DMS 273 (cell line): ENCODE measurements around the gene CHKB.

Experiments used
- DNase-seq: peaks from one replicate; lab custom pipeline; 2025; ENCODE audit not compliant: unreplicated experiment; lab: John Stamatoyannopoulos, UW

Gene CHKB

DNA sequence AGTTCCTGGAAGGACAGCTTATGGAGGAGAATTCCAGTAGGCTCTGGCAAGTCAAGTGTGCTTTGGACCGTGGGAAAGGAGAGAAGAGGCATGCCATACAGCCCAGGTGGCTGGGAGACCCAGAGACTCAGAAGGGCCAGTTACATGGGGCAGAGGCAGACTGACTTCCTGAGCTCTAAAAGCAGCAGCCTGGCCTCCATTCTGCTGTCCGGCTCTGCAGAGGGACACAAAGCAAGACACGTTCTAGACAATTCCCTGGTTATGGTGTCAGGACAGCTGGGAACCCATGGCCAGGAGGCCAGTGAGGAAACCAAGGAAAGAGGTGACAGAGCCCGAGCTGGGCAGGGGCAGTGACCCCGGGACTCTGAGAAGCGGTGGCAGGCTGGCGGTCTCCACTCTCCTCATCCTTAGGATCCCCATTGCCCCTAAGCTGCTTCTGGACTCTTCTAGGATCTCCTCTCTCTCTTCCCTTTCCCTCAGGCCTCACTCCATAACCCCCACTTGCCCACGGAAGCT, 7.2 kb downstream of the CHKB start:
- no peak for DNase-seq

DNA sequence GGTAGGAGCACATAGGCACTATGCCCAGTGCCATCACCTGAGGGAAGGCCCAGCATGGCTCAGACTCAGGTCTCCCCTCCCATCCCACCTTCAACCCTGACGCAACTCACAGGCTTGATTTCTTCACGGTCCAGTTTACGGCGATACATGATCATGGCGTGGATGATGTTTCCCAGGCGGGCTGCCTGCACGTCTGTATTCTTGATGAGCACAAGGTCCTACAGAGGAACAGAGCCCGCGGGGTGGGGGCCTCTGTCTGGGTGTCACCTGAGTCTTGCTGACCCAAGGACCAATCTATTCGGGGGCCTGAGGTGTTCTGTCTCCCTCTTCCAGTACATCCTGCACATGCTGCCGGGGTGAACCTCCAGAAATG, 8.3 kb downstream of the CHKB start:
- no peak for DNase-seq

DNA sequence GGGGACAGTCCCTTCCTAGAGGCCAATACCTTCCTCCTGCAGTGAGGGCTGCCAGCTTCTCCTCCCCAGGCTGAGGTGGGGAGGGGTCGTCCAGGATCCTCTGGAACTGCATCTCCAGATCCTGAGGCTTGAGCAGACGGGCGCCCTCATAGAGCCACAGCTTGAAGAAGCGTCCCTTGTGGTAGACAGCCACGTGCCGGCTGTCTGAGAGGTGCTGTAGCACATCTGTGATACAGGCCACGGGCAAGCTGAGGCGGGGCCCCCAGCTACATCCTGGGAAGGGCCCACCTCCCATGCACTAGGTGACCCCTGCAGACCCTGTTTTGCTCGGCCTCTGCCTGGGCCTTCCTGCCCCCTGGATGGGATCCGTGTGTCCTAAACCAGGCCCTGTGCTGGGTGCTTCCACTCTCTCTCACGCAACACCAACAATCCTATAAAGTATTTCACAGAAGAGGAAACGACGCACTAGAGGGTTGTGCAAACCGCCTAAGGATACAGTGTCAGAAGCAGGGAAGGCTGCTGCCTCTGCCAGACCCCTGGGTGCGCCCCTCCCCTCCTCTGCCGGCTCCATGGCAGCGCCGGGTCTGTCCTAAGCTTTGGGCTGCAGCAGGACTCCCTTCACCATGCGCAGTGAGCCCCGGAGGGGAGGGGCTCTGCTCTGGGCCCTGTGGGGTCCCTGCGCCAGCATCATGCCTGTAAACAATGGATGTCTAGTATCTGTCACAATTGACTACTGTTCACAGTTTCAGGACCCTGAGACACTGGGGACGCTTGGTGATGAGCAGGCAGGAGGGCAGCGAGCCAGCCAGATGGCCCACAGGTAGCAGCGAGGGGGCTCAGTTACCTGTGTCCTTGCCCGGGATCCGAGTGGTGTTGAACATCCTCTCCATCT, 8.9 kb downstream of the CHKB start:
- no peak for DNase-seq

DNA sequence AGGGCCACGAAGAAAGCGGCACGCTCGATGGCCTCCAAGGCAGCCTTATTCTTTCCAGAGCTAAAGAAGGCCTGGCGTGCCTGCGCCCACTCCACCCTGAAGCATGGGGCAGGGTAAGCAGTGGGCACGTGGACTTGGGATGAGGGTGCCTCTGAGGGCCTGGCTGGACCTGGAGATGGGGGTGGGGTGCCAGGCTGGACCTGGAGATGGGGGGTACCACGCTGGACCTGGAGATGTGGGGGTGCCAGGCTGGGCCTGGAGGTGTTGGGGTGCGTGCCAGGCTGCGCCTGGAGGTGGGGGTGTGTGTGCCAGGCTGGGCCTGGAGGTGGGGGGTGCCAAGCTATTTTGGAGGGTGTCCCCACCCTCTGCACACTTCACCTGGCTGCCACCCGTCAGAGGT, 9.7 kb downstream of the CHKB start:
- no peak for DNase-seq

DNA sequence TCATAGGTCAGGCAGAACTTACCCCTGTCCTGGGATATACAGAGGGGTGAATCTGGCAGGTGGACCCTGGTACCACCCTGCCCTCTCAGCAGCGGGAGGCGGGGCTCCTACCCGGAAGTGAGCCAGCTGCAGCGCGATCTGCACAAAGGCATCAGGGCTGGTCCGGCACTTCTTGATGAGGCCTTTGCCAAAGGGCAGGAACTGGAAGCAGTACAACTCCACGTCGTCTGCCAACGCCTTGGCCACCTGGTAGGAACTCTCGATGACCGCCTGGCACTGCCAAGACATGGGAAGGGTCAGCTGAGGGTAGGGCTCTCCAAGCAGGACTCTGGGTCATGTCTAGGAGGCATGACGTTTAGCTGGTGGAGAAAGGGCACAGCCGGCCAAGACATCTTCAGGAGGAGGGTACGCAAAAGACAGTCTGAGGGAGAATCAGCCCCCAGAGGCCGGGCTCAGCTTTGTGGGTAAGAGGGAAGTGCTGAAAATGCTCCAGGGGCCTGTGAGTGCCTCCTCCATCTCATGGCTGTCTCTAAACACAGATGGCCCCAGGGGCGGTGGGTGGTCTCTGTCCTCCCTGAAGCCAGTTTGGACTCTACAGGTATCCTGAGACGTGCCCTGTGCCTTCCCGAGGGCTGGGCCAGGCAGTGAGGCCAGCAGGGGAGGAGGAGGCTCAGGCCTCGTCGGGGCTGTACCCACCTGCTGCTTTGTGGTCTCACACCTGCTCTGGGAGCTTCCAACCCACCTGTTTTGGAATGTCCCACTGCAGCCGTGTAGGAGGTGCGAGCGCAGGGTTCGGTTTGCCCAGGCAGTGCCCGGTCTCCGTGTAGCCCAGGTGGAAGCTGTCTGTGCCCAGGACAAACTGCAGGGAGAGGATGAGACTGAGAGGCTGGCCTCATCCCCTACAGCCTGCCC, 11.1 kb downstream of the CHKB start:
- DNase-seq, result no peak

DNA sequence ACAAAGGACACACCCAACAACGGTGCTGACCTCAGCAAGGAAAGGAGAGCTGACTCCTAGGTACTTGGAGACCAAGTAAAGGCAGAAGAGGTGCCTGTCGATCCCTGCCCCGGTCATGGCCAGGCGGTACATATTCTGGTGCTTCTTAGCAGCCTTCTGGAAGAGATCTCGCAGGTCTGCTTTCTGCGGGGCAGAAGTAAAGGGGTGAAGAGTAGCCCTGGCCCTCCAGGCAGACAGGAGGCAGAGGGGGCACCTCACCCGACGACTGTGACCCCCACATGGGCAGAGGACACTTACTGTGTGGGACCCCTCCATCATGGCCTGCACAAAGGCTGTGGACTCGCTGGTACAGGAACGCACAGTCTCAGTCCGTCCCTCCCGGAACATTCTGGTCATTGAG, 11.8 kb downstream of the CHKB start:
- DNase-seq, result no peak

DNA sequence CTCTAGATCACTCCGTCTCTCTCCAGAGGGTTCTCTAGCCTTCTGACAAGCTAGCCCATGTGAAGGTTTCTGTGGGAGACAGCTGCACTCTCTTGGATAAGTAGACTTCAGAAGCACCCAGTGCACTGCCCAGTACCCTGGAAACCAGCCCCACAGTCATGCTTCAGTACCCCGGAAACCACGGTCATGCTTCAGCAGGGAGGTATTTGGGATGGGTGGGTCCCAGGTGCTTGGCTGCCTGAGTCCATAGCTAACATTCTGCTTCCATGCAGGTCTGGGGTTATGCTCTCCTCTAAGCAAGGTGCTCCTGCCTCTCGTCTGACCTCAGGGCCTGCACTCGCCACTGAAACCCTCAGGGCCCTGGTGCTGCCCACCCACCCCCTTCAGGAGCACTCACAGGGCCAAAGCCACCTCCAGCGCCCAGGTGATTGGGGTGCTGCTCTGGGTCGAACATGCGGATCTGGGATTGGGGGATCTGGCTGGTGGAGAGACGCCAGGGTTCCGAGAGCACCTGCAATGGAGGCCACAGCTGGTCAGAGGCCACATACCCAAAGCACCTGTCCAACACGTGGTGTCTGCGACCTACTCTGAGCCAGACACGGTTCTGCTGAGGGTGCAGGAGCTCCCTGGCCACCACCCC, 12.6 kb downstream of the CHKB start:
- DNase-seq, result no peak

DNA sequence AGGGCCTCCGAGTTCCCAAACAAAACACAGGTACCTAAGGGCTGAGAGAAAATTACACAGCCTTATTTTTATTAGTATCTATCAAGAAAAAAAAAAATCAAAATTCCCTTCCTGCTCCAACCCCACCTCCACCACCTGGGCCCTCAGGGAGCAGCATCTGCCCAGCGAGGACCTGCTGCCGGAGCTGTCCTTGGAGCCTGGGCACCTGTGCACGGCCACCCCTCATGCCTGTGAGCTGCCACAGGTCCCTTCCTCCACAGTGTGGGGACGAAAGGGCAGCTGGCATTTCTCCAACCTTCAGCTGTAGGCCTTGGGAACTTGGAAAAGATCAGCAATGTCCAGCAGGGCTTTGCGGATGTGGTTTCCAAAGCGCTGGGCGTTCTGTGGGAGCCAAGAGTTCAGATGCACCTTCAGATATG, 13.6 kb downstream of the CHKB start:
- DNase-seq, result no peak

DNA sequence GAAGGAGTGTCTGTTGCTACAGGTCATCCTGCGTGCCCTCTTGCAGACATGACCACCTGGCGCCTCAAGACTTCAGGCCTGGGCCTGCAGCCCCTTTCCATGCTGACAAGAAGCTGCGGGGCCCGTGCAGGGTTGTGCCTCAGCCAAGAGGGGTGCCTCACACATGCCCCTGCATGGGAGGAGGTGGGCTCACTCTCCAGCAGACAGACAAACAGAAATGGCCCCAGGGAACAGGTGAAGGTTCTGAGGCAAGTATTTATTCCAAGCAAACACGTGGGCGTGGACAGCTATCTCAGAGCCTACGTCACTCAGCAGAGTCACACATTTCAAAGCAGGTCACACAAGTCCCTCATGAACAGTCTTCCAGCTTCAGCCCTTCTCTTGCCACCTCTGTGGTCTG, 14.0 kb downstream of the CHKB start:
- DNase-seq, result no peak

DNA sequence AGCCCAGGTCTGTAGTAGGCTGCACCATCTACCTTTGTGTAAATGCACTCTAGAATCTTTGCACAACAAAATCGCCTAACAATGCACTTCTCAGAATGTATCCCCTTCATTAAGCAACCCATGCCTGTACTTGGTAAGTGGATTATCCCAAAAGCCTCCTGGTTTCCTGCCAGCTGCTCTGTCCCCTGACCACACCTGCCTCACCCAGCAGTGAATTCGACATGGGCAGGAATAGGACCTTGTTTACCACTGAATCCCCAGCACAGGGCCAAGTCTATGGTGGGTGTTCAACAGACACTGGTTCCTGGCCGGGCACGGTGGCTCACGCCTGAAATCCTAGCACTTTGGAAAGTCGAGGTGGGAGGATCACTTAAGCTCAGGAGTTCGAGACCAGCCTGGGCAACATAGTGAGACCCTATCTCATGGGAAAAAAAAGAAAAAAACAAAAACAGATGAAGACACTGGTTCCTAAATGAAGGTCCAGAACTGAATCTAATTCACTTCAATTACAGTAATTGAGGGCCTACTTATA, 14.9 kb downstream of the CHKB start:
- DNase-seq, result no peak

DNA sequence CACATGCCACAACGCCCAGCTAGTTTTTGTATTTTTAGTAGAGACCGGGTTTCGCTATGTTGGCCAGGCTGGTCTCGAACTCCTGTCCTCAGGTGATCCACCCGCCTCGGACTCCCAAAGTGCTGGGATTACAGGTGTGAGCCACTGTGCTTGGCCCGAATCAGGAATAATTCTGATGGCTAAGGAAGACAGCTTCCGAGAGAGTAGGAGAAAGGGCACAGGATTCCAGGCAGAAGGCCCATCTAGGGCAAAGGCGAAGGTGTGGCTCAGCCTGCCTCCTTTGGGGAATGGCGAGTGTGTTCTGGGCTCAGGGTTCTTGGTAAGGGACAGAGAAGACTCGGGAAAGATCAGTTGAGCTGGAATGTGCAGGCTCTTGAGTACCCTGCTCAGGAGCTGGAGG, 18.4 kb downstream of the CHKB start:
- DNase-seq, result no peak

DNA sequence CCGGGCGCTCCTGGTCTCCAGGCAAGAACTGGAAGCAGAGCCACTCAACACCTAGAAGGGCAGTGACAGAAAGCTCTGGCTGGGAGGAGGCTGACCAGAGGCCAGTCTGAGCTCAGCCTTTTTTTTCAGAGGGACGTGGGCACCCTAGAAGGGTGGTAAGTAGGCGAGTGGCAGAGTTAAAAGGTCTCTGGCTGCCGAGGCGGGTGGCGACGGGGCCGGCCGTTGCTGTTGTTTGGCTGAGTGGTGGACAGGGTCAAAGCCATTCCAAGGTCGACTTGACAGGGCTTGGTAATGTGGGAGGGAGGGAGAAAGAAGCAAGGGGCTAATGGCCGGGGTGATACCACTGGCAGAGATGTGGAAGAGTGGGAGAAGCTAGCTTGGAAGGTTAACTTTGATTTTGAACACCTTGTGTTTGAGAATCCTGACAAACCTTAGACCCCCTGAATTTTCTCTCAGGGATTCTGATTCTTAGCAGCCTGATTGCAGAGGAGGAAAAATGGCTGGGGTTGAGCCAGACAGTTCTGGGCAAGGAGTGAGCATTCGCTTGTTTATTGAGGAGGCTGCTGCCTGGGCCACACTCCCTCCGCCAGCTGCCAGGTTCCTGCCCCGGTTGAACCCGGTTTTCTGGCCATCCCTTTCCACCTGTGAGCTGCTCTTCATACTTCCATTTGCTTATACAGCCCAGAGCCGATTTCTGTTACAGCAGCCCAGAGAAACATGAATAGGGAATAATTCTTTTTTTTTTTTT, 19.1 kb downstream of the CHKB start:
- no peak for DNase-seq

DNA sequence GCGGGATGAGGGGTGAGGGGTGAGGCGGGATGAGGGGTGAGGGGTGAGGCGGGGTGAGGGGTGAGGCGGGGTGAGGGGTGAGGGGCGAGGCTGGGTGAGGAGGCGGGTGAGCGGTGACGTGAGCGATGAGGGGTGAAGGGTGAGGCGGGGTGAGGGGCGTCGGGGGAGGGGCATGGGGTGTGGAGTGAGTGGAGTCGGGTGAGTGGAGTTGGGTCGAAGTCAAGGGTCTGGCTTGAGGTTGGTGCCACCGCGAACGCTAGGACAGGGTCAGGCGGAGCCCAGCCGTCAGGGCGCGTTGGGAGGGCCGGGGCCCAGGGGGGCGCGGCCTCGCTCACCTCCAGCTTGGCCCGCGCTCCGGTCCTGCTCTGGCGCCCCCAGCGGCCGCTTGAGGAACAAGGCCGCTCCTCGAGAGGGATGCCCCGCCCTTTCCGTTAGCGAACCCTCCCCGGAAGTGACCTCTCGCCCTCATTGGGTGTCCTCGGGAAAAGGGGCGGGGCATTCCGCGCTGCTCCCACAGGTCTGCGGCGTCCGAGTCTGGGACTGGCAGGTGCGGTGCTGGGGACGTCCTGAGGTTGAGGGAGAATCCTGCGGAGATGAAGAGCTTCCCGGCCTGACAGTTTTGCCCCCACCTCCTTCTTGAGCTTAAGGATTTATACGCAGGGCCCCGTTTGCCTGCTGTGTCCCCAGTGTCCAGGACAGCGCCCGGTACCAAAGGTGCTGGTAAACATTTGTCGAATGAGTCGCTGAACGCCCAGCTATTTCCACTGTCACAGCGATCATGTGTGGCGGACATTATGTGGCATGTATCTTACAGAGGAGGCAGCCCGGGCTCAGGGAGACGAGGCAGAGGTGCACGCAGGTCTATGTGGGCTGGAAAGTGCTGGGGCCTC, 19.9 kb downstream of the CHKB start, which contains the start of gene SYCE3:
SYCE3 (minus strand) TSS at position 397 of the 890 bp plus-strand sequence. CDS start 6,514 bp downstream, outside the sequence.
- peak; percentile 97 for DNase-seq

DNA sequence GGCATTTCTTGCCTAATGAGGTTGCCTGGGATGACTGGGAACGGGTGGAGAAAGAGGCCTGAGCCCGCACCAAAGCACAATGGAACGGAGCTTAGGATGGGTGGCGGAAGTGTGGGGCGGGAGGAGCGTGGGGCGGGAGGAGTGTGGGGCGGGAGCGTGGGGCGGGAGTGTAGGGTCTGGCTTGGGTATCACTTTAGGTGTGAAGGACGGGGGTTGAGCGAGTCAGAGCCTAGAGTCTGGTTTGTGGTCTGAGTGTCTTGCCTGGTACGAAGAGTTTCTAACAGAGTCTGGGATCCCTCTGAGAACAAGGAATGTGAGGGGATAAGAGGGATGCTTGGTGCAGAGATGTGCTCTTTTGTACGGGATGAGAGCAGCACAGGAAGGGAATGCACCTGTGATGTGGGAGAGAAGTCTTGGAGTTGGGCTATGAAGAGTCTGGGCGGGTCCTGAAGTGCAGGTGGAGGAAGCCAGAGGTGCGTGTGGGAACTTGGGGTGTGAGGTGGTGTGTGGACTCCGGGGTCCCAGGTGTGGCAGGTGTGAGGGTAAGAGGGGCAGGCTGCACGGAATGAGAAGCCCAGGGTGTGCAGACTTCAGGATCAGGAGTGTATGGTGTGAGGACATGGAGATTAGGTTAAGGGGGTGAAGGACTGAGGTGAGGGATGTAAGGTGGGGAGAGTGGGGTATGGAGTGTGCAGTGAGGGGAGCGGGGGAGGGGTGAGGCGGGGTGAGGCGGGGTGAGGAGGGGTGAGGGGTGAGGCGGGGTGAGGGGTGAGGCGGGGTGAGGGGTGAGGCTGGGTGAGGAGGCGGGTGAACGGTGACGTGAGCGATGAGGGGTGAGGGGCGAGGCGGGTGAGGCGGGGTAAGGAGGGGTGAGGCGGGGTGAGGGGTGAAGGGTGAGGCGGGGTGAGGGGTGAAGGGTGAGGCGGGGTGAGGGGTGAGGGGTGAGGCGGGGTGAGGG, 21.0 kb downstream of the CHKB start:
- no peak for DNase-seq

DNA sequence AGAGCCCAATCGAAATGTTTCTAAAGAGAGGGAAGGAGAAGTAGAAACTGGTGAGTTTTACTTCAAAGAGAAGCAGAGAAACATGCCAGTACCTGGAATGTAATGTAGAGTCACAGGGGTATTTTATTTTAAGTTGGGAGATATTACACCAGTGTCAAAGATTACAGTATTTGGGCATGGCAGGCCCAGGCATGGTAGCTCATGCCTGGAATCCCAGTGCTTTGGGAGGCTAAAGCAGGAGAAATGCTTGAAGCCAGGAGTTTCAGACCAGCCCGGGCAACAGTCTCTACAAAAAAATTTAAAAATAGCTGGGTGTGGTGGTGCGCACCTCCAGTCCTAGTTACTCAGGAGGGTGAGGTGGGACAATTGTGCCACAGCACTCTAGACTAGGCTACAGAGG, 22.6 kb downstream of the CHKB start:
- DNase-seq, result no peak

DNA sequence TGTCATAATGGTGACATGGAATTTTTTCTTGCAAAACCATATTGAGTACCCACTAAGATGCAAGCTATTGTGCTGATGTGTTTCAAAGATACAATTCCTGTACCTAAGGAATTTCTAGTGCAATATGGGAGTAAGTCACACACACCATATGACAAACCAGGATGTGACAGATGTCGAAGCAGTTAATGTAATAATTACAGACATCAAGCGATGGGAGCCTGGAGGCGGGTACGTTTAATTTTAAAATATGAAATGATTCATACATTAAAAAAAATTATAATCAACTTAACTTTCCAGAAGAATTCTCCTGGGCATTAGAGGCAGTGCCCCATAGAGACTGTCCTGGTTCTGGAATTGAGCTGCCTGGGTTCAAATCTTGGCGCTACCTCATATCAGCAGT, 25.9 kb downstream of the CHKB start:
- no peak for DNase-seq

DNA sequence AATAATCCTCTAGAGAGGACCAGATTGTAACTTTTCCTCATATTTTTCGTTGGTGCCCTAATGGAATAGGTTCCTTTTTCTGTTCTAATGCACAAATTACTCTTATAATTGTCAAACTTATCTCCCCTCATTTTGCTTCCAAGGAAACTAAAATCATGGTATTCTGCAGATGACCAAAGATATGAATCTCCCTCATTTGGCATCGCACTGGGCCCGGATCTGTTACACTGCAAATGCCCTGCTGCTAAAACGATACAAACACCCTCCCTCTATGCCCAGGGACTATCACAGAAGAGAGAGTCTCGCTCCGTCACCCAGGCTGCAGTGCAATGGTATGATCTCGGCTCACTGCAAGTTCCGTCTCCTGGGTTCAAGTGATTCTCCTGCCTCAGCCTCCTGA, 29.3 kb downstream of the CHKB start:
- DNase-seq, result no peak

DNA sequence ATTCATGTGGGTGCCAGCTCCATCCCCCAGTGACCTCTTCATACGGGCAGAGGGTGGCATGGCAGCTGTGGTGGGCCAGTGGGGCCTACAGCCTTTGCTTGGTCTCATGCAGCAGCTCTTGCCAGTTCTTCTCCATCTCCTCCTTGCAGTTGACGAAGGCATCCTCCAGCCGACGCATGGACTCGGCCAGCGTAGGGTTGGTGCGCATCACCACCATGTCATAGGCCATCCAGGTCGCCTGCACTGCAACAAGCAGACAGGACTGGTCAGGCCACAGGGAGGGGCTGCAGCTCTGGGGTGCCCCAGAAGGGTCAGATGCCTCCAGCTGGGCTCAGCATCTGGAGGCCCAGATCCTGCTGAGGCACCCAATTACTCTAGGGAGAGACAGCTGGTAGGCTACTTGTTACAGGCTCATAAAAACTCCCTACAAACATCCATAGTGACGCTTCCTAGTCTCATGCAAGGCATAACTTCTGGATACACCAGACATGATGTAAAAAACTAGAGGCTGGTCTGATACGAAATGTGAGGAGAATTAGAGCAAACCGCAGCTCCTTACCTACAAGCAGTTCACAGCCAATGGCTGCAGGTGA, 31.4 kb downstream of the CHKB start:
- peak; percentile 16 for DNase-seq
